ENCODE data around the gene FBXO8. TPM values are rescaled to one million over a fixed set of nuclear protein-coding genes. Genes with fewer than 3 reads are reported as not detected.
"Not testable (repeated sequence)": the region's sequence is repeated elsewhere in the genome, so short reads cannot be mapped to it uniquely, and the experiment has no call there.

Gene FBXO8
- total RNA-seq, 1 experiment from 2014 or later: 17.9 TPM

DNA sequence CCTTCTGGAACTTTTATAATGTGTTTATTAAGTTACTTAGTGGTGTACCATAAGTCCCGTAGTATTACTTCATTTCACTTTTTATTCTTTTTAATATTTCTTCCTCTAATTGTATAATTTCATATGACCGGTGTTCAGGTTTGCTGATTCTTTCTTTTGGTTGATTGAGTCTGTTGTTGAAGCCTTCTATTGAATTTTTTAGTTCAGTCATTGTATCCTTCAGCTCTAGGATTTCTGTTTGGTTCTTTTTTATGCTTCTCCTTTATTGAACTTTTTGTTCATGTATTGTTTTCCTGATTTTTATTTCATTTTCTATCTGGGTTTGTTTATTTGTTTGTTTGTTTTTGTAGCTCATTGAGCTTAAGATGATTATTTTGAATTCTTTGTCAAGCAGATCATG, 9.0 kb upstream of the FBXO8 start:
- in situ Hi-C loops (cut with HindIII; ENCODE audit: low sequenced_read_pairs): no loop called here
- DNase-seq (ENCODE audit: low spot score): no peak

DNA sequence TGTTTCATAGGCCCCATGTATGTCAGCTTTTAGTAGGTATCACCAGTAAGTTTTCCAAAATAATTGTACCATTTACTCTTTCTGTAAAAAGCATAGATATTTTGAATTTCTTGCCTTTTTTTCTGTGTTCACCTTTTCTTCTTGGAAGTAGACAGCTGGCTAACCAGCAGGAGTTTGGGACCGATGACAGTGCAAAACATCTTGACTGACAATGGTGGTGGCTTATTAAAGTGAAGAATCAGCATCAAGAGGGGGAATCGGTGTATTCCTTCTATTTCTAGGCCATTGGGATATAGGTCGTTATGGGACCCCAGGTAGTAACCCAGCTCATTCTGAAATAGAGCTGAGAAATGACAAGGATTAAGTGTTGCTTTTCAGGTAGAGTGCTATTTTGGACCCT, 3.4 kb upstream of the FBXO8 start:
- in situ Hi-C loops (cut with HindIII; ENCODE audit: low sequenced_read_pairs): no loop called here
- DNase-seq (ENCODE audit: low spot score): peak; percentile 29

DNA sequence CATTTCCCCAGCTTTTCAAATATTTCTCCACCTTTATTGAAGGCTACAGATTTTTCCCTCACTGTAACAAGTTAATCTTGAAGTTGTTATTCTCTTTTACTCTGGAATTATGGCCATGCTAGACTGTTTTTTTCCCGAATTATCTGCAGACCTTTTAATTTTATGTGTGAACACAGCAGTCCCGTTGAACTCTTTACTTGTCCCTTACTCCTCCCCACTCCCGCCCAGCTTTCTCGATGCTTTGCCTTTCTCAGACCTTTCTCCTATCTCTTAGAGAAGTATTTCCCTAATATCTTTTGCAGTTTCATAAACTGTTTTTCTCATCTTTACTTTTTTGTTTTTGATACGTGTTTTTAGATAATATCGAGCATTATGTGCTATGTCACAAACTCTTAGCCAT, 1.0 kb upstream of the FBXO8 start:
- no peak for DNase-seq (ENCODE audit: low spot score)
- in situ Hi-C loops (cut with HindIII; ENCODE audit: low sequenced_read_pairs): no loop called here

DNA sequence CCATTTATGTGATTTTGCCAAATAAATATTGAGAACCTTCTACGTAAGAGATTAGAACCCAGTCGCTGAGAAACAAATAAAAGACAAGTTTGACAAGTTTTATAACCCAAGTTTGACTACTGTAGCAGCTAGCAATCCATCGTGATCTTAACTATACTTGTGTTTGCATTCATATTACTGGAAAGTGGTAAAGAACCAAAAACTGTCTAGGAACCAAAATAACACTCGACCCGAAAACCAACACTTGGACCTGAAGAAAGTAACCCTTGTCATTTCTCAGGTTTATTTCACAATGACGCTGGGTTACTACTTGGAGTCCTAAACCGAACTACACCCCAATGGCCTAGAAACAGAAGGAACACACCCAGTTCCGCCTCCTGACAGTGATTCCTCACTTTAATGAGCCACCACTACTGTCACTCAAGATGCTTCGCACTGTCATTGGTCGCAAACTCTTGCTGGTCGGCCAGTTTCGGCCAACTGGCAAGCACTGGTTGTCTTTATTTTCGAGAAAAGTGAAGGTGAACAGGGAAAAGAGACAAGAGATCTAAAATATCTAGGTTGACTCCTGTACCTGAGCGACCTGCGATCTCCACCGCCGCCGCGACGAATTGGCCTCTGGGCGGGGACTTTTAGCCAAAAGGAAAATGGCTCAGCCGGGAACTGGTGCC, 496 bp downstream of the FBXO8 start:
- peak; percentile 98 for DNase-seq (ENCODE audit: low spot score)
- in situ Hi-C loops (cut with HindIII; ENCODE audit: low sequenced_read_pairs): no loop called here

DNA sequence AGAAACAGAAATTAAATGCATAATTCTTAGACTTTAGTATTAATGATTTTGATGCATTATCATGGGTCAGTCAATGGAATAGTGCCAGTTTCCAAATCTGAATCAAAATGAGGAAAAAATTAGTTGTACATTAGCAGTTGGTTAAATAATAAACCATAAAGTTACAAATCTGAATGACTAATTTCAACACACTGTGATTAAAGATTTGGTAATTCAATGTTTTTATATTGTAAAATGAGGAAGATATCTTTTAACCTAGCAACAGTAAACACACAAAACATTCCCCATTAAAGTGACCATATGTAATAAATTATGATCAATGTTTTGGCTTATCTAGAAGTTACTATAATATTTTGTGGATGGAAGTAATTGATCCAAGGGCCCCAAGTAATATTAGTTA, 1.6 kb downstream of the FBXO8 start:
- in situ Hi-C loops (cut with HindIII; ENCODE audit: low sequenced_read_pairs): no loop called here
- DNase-seq (ENCODE audit: low spot score): no peak

DNA sequence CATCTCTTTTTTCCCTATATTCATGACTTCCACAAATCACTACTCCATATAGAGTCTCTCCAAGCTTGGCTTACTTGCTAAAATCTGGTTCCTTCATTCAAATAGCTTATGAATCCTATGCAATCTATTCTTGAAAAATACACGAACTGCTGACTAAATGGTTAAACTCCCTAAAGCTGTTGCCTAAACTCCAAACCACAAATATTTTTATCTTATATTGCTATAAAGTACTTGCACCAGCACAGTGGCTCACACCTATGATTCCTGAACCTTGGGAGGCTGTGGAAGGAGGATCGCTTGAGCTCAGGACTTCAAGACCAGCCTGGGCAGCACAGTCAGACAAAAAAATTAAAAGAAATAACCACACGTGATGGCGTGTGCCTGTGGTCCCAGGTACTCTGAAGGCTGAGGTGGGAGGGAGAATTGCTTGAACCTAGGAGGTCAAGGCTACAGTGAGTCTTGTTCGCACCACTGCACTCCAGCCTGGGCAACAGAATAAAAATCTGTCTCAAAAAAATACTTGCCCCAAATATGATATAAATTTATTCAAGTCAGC, 2.2 kb downstream of the FBXO8 start:
- no peak for DNase-seq (ENCODE audit: low spot score)
- in situ Hi-C loops (cut with HindIII; ENCODE audit: low sequenced_read_pairs): no loop called here

DNA sequence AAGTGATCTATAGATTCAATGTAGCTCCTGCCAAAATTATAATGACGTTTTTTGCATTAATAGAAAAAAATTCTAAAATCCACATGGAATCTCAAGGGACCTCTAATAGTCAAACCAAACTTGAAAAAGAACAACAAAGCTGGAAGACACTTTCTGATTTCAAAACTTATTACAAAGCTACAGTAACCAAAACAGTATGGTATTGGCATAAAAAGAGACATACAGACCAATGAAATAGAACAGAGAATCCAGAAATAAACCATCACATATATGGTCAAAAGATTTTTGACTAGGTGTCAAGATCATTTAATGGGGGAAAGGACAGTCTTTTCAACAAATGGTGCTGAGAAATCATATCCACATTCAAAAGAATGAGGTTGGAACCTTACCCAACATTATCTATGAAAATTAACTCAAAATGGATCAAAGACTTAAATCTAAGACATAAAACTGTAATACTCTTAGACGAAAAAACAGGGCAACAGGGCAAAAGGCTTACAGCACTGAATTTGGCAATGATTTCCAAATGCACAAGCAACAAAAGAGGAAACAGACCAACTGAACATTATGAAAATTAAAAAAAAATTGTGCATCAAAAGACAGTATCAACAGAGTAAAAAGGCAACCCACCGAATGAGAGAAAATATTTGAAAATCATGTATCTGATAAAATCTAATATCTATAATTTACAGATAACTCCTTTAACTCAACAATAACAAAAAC, 3.9 kb downstream of the FBXO8 start:
- in situ Hi-C loops (cut with HindIII; ENCODE audit: low sequenced_read_pairs): no loop called here
- no peak for DNase-seq (ENCODE audit: low spot score)

DNA sequence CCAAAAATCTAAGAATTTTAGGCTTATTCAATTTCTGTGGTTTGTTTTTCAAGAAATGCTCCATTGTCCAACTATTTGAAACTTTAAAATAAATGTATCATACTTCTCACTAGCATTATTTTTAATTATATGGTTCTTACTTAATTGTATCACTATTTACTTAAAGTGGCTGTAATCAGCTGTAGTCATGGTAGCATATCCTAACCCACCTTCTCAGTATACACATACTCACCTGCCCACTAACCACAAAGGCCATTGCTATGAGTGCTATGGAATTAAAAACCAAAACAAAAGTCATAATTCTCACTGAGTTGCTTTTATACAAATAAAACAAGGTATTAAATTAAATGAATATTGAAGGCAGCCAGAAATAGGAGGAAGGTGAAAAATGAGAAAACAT, 5.0 kb downstream of the FBXO8 start:
- in situ Hi-C loops (cut with HindIII; ENCODE audit: low sequenced_read_pairs): no loop called here
- no peak for DNase-seq (ENCODE audit: low spot score)

DNA sequence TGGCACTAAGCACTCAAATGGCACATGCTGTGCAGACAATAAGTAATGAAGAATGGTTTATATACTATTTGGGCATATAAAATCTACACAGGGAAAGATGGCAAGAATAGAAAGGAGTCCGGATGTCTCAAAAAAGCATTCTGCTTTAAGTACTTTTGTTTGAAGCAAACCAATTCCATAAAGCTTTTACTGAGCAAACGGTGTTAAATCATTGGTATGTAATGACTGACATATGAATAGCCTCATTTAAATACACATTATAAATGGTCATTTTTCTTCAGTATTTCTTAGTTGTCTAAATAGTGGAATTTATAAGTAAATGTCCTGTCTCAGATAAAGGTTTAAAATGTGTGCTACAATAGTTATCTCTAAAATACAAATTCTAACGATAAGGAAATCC, 6.0 kb downstream of the FBXO8 start:
- in situ Hi-C loops (cut with HindIII; ENCODE audit: low sequenced_read_pairs): no loop called here
- DNase-seq (ENCODE audit: low spot score): no peak

DNA sequence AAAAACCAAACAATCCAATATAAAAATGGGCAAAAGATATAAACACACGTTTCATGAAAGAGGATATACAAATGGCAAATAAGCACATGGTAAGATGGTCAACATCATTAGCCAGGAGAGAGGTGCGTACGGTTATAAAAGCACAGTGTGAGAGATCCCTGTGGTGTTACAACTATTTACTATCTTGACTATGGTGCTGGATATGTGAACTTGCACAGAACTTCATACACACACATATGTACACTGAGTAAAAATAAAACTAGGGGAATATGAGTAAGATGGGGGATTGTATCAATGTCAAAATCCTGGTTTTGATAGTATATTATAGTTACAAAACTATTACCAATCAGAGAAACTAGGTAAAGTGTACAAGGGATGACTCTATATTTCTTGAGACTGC, 8.4 kb downstream of the FBXO8 start:
- DNase-seq (ENCODE audit: low spot score): no peak
- in situ Hi-C loops (cut with HindIII; ENCODE audit: low sequenced_read_pairs): no loop called here

DNA sequence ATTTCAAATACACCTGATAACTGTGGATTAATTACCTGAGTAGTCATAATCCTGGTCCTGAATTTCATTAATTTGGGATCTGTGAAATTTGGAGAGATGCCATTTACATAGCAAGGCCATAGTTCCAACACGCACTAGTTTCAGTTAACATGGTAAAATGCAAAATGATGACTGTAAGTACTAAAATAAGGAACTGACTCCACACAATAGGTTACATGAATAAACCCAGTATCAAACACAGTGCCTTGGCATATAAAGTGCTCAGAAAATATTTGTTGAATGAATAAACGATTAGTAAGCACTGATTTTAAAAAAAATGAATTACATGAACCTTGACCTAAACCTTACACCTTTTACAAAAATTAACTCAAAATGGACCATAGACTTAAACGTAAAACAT, 9.0 kb downstream of the FBXO8 start:
- in situ Hi-C loops (cut with HindIII; ENCODE audit: low sequenced_read_pairs): no loop called here
- DNase-seq (ENCODE audit: low spot score): no peak

DNA sequence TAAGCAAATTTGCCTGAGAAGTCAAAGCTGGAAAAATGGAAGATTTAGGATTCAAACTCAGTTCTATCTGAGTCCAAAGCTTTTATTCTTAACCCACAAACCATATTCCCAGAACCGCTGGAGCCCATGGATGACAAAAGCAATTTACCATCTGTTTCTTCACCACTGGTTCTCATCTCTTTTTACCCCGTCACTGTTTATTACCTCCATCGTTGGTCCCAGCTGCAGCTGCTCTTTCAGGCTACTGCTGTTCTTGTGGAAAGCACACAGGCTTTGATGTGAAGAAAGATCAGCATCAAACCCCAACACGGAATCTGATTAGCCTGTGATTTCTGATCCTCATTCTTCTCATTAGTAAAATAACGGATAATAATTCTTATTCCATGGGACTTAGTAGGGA, 9.5 kb downstream of the FBXO8 start:
- DNase-seq (ENCODE audit: low spot score): no peak
- in situ Hi-C loops (cut with HindIII; ENCODE audit: low sequenced_read_pairs): no loop called here

DNA sequence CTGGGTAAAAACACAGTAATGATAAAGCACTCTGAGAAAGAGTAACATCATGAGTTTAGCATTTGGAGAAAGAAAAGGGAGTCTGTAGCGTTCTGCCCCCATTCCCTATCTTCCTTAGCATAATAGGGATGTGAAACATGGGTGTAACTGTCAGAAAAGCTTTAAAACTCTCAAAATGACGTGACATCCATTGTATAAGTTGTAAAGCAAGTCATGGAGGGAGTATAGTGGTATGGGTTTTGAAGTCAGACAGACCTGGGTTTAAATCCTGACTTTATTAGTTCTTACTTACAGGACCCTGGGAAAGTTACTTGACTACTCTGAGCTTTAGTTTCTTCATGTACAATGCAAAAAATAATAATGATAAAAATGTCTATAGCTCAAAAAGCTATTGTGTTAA, 17.1 kb downstream of the FBXO8 start:
- in situ Hi-C loops (cut with HindIII; ENCODE audit: low sequenced_read_pairs): no loop called here
- no peak for DNase-seq (ENCODE audit: low spot score)

DNA sequence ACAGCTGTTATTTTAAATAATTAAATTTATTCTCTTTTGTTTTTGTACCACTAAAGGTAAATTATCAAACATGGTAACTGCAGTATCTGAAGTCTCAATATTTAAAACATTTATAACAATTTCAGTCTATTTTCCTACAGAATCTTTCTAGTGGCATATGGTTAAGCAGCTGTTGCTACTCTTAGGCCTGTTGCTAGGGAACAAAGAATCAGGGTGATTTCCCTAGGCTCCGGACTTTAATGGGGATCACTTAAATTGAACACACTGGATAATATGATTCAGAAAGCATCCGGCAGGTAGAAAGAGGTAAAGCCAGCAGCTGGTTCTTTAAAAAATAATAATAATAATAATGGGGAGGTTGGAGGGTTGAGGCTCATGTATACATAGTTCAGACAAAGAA, 17.6 kb downstream of the FBXO8 start:
- DNase-seq (ENCODE audit: low spot score): peak; percentile 26
- in situ Hi-C loops (cut with HindIII; ENCODE audit: low sequenced_read_pairs): no loop called here

DNA sequence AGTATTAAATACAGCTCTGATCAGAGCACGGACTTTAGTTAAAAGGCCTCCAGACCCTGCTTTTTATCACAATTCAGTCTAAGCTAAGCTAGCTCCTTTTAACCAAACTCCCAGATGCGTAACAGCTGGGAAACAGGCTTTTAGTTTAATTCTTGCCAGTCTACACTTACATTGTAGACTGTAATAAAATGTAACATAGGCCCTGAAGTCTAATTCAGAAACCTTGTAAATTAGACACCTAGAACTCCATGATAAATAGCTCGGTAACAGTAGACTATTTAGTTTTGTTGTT, 20.1 kb downstream of the FBXO8 start:
- in situ Hi-C loops (cut with HindIII; ENCODE audit: low sequenced_read_pairs): no loop called here
- DNase-seq (ENCODE audit: low spot score): no peak

DNA sequence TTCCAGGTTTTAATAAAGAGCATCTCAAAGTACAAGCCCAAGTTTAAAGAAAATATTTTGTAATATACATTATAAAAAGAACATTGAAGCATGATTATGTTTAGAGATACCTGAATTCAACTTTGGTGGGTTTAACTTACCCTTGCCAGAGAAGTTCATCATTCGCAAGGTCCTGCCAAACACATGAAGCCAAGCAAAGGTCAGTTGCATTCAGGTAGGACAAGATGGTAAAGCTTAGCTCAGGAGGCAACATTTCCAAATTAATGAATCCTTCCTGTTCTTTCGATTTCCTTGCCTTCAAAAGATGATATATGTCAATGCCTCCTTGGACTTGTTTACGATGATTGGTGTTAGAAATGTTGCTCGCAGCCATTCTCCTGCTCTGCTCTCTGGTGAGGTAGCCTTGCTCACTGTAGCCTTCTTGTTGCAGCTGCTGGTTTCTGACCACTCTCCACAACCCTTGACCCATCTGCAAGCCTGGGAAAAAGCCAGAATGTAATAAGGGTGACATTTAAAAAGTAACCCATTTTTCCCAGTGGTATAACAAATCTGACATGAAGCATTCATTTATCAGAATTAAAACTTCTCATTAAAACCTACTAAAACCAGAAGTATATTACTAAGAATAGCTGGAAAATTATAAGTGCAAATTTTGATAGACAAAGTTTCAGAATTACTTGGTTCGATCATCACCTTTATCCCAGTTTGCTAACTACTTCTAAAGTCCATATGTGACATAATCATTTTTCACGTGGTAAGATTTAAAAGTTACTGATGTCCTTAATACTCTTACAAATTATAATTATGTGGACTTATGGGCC, 20.6 kb downstream of the FBXO8 start:
- in situ Hi-C loops (cut with HindIII; ENCODE audit: low sequenced_read_pairs): no loop called here

DNA sequence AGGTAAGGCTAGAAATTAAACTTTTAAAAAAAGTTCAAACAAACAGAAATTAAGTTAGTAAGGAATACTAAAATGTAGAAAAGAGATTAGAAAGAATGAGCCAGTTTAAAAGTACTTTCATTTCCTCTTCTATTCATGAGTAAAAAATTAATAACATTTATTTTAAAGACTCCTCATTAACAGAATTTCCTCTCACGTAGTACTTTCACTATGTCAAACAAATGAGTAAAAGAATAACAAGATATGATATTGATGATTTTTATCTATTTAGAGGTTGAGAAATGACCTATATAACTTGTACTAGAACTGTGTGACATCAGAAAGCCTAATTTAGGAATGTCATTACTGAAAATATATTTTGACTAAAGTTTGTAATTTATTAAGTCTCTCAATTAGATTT, 22.0 kb downstream of the FBXO8 start:
- in situ Hi-C loops (cut with HindIII; ENCODE audit: low sequenced_read_pairs); DNase-seq (ENCODE audit: low spot score): not testable (repeated sequence)

More for the DNA sequence above, 20.6 kb downstream of the FBXO8 start:
- no peak for DNase-seq (ENCODE audit: low spot score)

DNA sequence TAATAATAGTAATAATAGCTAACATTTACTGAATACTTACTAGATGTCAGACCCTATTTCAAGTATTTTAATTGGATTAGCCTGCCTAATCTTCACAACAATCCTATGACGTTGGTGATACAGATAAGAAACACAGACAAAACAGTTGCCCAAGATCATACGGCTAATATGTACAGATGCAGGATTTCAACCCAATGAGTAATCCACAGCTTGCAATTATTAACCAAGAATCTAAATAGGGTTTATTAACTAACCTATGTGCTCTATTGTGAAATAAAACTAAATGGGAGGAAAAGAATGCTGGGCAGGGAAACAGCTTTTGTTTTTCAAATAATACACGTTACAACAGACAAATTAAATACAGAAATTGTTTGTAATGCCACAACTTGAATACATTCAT, 23.4 kb downstream of the FBXO8 start:
- in situ Hi-C loops (cut with HindIII; ENCODE audit: low sequenced_read_pairs): no loop called here
- no peak for DNase-seq (ENCODE audit: low spot score)

DNA sequence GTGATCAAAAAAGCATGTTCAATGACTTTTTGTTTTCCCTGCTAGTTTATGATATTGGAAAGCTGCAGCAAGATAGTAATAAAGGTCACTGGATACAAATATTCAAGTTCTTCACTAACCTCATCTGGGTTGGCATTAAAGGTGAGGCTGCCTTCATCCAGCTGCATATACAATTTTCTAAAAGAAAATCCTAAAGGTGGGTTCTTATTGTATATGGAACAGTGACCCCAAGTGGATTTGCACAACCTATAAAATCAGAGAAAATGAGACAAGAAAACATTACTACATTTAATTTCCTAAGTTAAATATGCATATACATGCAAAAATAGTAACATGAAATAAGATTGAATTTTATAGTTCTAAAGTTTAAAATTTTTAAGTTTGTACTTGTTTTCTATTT, 23.9 kb downstream of the FBXO8 start:
- no peak for DNase-seq (ENCODE audit: low spot score)

DNA sequence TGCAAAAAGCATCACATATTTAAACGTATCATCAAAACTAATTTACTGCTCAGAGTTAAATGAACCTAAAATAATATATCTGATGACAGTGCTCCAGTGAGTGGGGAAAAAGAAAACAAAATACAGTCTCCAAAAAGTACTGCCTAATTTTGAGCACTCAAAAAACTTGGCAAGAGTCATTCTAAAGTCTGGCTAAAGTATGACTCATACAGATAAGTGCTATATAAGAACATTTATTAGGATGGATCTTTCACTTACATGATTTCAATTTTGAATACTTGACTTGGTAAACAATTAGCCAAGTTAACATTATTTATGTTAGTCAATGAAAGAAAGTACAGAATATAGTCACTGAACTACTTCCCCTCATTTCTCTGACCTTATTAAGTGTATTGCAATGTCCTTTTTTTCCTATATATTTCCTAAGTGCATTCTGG, 27.2 kb downstream of the FBXO8 start:
- no peak for DNase-seq (ENCODE audit: low spot score)
- in situ Hi-C loops (cut with HindIII; ENCODE audit: low sequenced_read_pairs): no loop called here

More for the DNA sequence above, 23.9 kb downstream of the FBXO8 start:
- in situ Hi-C loops (cut with HindIII; ENCODE audit: low sequenced_read_pairs): no loop called here
